ENCODE data around the gene NPAS3.

NPAS3 gene

GRCh38 chr14:32940711-32941667 is 2.3 kb downstream of the NPAS3 start:
- no peak for DNase-seq (ENCODE audit: low spot score)

GRCh38 chr14:32941668-32942065 is 3.0 kb downstream of the NPAS3 start:
- DNase-seq (ENCODE audit: low spot score): no peak

GRCh38 chr14:32947081-32947480 is 8.4 kb downstream of the NPAS3 start:
- DNase-seq (ENCODE audit: low spot score): no peak

GRCh38 chr14:32947792-32948191 is 9.1 kb downstream of the NPAS3 start:
- no peak for DNase-seq (ENCODE audit: low spot score)

GRCh38 chr14:32950584-32950983 is 11.9 kb downstream of the NPAS3 start:
- no peak for DNase-seq (ENCODE audit: low spot score)

GRCh38 chr14:32967421-32967820 is 28.7 kb downstream of the NPAS3 start:
- DNase-seq (ENCODE audit: low spot score): no peak

- DNase-seq (ENCODE audit: low spot score): no peak
Measured at GRCh38 chr14:32968972-32969544, 30.4 kb downstream of the NPAS3 start.

GRCh38 chr14:32977913-32978312 is 39.2 kb downstream of the NPAS3 start:
- DNase-seq (ENCODE audit: low spot score): peak; percentile 38

- DNase-seq (ENCODE audit: low spot score): no peak
Measured at GRCh38 chr14:32978691-32979255, 40.1 kb downstream of the NPAS3 start.

- peak; percentile 52 for DNase-seq (ENCODE audit: low spot score)
Measured at GRCh38 chr14:32980178-32980901, 41.7 kb downstream of the NPAS3 start.

GRCh38 chr14:32980902-32981501 is 42.3 kb downstream of the NPAS3 start:
- DNase-seq (ENCODE audit: low spot score): no peak

- no peak for DNase-seq (ENCODE audit: low spot score)
Measured at GRCh38 chr14:32984241-32984930, 45.7 kb downstream of the NPAS3 start.

- no peak for DNase-seq (ENCODE audit: low spot score)
Measured at GRCh38 chr14:32985866-32986265, 47.2 kb downstream of the NPAS3 start.

- no peak for DNase-seq (ENCODE audit: low spot score)
Measured at GRCh38 chr14:32986791-32987540, 48.3 kb downstream of the NPAS3 start.

GRCh38 chr14:32991691-32992090 is 53.0 kb downstream of the NPAS3 start:
- DNase-seq (ENCODE audit: low spot score): no peak

GRCh38 chr14:32993921-32994320 is 55.2 kb downstream of the NPAS3 start:
- DNase-seq (ENCODE audit: low spot score): no peak

GRCh38 chr14:32996343-32996742 is 57.7 kb downstream of the NPAS3 start:
- DNase-seq (ENCODE audit: low spot score): no peak

- no peak for DNase-seq (ENCODE audit: low spot score)
Measured at GRCh38 chr14:32998433-32998832, 59.8 kb downstream of the NPAS3 start.

GRCh38 chr14:33009673-33010072 is 71.0 kb downstream of the NPAS3 start:
- no peak for DNase-seq (ENCODE audit: low spot score)

- no peak for DNase-seq (ENCODE audit: low spot score)
Measured at GRCh38 chr14:33010495-33010894, 71.8 kb downstream of the NPAS3 start.

GRCh38 chr14:33014710-33015109 is 76.0 kb downstream of the NPAS3 start:
- no peak for DNase-seq (ENCODE audit: low spot score)

Data from NAMALWA (cell line).